Esophagus squamous epithelium (tissue), 5 donors: ENCODE data around the gene PPP1R18. TPM values are rescaled to one million over a fixed set of nuclear protein-coding genes. Genes with fewer than 3 reads are reported as not detected.
A peak's percentile ranks its signal among the peaks of the same experiment; 100 is the strongest.

Source experiments
- DNase-seq: peaks from one replicate; lab custom pipeline; 2025; lab: John Stamatoyannopoulos, UW
- H3K27ac ChIP-seq, 4 donors: fragments of 200-600 bp; sonication (generic); one replicate each; pipeline ENCODE4 v1.5.1; 2016 to 2019; ENCODE audit warnings: mild to moderate bottlenecking in 1 of 4
- H3K27me3 ChIP-seq, 4 donors: fragments of 200-600 bp; sonication (generic); 1 replicate in 3 of 4; 2 replicates in 1 of 4; pipeline versions ENCODE4 v1.5.1 to v1.6.0; 2017 to 2021; ENCODE audit warnings: antibody characterized with exemption in 1 of 4
- H3K36me3 ChIP-seq, 3 donors: fragments of 200-600 bp; sonication (generic); one replicate each; pipeline ENCODE4 v1.5.1; 2016 to 2019
- H3K4me1 ChIP-seq, 3 donors: fragments of 200-600 bp; sonication (generic); one replicate each; pipeline ENCODE4 v1.5.1; 2017 to 2019
- H3K4me3 ChIP-seq, 4 donors: fragments of 200-600 bp; sonication (generic); 1 replicate in 3 of 4; 2 replicates in 1 of 4; pipeline ENCODE4 v1.5.1; 2016 to 2019; ENCODE audit warnings: mild to moderate bottlenecking in 2 of 4, moderate library complexity in 1 of 4
- H3K9me3 ChIP-seq, 3 donors: fragments of 200-600 bp; sonication (generic); one replicate each; pipeline ENCODE4 v1.5.1; 2016 to 2019
- POLR2A ChIP-seq, 4 donors: fragments of 450-650 bp; IDR thresholded peaks; one replicate each; pipeline ENCODE4 v1.6.1; 2017; ENCODE audit warnings: antibody characterized with exemption in 4 of 4, mild to moderate bottlenecking in 4 of 4, moderate library complexity in 3 of 4
- WGBS, 2 donors: methylation state at CpG; one replicate each; pipeline ENCODE4 v1.1.5; 2018; 5-methylcytosine and 5-hydroxymethylcytosine counted together
- intact Hi-C: fragments of 100-400 bp; cut with DNase I; formaldehyde crosslinking; loops from one replicate; pipeline ENCODE4 v1.15.0; 2022
- total RNA-seq, 4 donors: library from RNA; depleted of rRNA; stranded (reverse); fragments of >200 nt; gene quantifications; one replicate each; pipeline ENCODE4 v1.1.0, GENCODE V29; 2016
- TF ChIP-seq, protein P1 (sequence below), 6 experiments: fragments of 450-650 bp in 4 of 6; fragments of 200-600 bp in 2 of 6; sonication (generic) in 2 of 6; IDR thresholded peaks; one replicate each; pipeline ENCODE4 v1.5.1; 2016 to 2019; ENCODE audit warnings: antibody characterized with exemption in 6 of 6, mild to moderate bottlenecking in 4 of 6, moderate library complexity in 4 of 6
- donor health status: DM: yes; HTN: yes; CAD: no.

The PPP1R18 gene
- total RNA-seq, 4 donors from 2014 or later: 9.8 to 22.2 (median 17.4) TPM

DNA sequence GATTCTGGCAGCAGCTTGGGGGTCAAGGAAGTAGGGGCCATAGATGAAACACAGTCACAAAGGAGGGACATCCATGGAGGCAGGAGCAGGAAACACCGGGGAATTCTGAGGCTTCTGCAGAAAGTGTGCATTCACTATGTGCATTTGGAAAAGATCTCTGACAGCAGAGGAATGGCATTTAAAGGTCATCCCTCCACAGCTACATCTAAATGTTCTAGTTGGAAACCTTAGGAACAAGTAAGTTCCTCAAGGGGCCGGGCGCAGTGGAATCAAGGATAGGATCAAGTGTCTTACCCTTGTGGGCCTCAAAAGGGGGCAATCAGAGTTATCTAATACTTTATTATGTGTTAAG lies 30.7 kb downstream of the PPP1R18 start:
- Histone ChIP-seq H3K36me3 (peaks cover 42 to 100% (median 67%) of the 10 kb centered on the region in 3 donors), H3K4me3 (no peak overlapping the region), H3K27ac (no peak overlapping the region), H3K27me3 (no peaks in the 10 kb centered on the region), H3K9me3 (no peaks in the 10 kb centered on the region), H3K4me1 (no peaks in the 10 kb centered on the region)
- intact Hi-C loops: no loop called here
- TF ChIP-seq POLR2A (IDR thresholded peaks at IDR 0.05): no peak
- TF ChIP-seq, protein P1, sequence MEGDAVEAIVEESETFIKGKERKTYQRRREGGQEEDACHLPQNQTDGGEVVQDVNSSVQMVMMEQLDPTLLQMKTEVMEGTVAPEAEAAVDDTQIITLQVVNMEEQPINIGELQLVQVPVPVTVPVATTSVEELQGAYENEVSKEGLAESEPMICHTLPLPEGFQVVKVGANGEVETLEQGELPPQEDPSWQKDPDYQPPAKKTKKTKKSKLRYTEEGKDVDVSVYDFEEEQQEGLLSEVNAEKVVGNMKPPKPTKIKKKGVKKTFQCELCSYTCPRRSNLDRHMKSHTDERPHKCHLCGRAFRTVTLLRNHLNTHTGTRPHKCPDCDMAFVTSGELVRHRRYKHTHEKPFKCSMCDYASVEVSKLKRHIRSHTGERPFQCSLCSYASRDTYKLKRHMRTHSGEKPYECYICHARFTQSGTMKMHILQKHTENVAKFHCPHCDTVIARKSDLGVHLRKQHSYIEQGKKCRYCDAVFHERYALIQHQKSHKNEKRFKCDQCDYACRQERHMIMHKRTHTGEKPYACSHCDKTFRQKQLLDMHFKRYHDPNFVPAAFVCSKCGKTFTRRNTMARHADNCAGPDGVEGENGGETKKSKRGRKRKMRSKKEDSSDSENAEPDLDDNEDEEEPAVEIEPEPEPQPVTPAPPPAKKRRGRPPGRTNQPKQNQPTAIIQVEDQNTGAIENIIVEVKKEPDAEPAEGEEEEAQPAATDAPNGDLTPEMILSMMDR (IDR thresholded peaks at IDR 0.05): no peak
- no peak for DNase-seq
- 96% methylated on average over 3 of the region's 3 CpGs for WGBS, 2 donors

DNA sequence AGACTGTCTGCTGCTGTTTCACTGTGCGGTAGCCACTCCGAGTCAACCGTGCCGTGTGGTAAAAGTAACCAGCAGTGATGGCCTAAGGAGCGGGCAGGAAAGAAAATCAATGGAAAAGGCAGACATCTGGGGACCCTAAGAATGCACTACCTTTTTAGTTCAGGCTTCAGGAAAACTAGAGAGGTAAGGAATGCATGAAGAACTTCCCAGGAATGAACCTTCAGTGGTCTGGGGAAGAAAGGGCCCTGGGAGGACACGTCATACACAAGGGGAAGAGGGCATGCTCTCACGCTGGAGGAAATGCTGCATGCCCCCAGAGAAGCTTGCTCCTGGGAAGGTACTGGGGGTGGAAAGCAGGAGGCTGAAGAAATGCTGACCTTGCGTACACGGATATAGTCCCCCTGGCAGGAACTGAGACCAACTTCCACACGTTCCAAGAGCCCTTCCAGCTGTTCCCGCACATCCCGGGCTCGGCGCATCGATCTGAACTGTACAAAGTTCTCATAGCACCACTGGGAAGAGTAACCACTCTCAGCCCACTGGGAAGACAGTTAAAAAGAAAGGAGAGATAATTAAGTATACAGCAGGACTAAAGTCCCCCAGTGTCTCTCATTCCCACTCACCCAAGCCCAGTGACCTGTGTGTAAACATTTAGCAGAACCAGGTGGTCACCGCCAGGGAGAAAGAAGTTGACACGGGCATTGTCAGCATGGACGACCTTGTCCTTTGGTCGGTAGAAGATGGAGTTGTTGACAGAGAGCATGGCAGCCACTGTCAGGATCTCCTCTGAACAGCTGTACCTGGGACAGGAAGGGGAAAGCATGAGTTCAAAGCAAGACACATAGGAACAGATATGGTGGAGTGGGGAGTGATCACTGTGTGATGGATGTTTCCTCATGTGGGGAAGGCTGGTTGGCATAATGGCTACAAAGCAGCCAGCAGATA lies 31.4 kb downstream of the PPP1R18 start:
- 88 to 90% methylated on average over 17 of the region's 19 CpGs for WGBS, 2 donors
- Histone ChIP-seq H3K27ac (no peak overlapping the region), H3K27me3 (no peaks in the 10 kb centered on the region), H3K4me1 (no peaks in the 10 kb centered on the region), H3K4me3 (no peak overlapping the region), H3K36me3 (peaks cover 36 to 100% (median 69%) of the 10 kb centered on the region in 3 donors), H3K9me3 (no peaks in the 10 kb centered on the region)
- no peak for DNase-seq
- intact Hi-C loops: no loop called here
- TF ChIP-seq, protein P1 (IDR thresholded peaks at IDR 0.05): no peak
- TF ChIP-seq POLR2A (IDR thresholded peaks at IDR 0.05): no peak

- Histone ChIP-seq H3K27ac (no peak overlapping the region), H3K27me3 (no peaks in the 10 kb centered on the region), H3K4me3 (no peak overlapping the region), H3K4me1 (peaks cover 10 to 22% (median 13%) of the 10 kb centered on the region in 3 donors), H3K9me3 (no peaks in the 10 kb centered on the region), H3K36me3 (peaks cover 23 to 67% (median 50%) of the 10 kb centered on the region in 3 donors)
- intact Hi-C loops: no loop called here
- TF ChIP-seq, protein P1 (IDR thresholded peaks at IDR 0.05): no peak
- no peak for TF ChIP-seq POLR2A (IDR thresholded peaks at IDR 0.05)
- DNase-seq: no peak
- WGBS, 2 donors: 88 to 91% methylated on average over 12 of the region's 12 CpGs
Measured at GRCh38 chr6:30651143-30651542, 35.3 kb downstream of the PPP1R18 start.

DNA sequence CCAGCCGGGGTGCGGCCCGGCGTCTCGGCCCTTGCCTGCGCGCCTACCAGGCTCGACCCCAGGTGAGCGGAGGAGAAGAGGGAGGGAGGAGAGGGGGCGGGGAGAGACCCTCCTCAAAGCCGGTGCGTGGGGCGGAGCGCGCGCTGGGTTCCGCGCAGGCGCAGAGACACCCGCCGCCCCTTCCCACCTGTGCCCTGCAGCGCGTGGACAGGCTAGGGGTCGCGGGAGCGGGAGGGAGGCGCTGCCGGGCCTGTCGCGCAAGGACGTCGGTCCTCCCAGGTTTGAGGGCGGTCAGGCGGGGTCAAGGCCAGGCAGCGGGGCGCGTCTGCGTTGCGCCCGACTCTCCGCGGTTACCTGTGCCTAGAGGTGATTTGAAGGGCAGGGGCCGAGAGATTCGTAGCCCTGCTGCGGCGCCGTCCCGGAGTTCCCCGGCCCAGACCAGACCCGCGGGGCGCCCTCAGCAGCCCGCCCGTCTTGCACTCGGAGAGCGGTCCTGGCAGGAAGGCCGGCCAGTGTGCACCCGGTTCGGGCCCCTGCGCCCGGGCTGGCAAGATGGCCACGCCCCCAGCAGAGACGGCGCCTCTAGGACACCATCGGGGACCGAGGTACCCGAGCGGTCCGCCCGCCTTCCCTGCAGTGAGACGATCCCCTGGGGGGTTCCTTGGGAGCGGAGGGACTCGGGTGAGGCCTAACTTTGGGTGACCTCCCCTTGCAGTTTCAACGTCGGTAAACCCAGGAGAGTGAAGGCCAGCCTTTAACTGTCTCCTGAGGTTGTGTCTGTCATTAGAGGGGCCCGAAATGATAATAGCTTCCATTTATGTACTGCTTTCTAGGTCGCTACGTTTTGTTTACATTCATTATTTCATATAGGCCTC lies 39.0 kb downstream of the PPP1R18 start:
- Histone ChIP-seq H3K27me3 (no peaks in the 10 kb centered on the region), H3K9me3 (no peaks in the 10 kb centered on the region), H3K36me3 (peaks cover 0 to 52% (median 19%) of the 10 kb centered on the region in 3 donors), H3K4me3 (peak overlapping the region; percentile 90 to 100 (median 98)), H3K27ac (peak overlapping the region; percentile 96 to 99 (median 98)), H3K4me1 (peaks cover 10 to 30% (median 13%) of the 10 kb centered on the region in 3 donors)
- TF ChIP-seq POLR2A (IDR thresholded peaks at IDR 0.05): peak in 2 of 4 donors; percentile 19 to 22
- TF ChIP-seq, protein P1 (IDR thresholded peaks at IDR 0.05): no peak
- peak; percentile 17 for DNase-seq
- 1 to 2% methylated on average over 8 to 11 of the region's 78 CpGs for WGBS, 2 donors
- intact Hi-C loops: no loop called here
